ENCODE results near the gene LCMT1. TPM values are rescaled to one million over a fixed set of nuclear protein-coding genes. Genes with fewer than 3 reads are reported as not detected.

Gene LCMT1
- total and polyA plus RNA-seq, 2 experiments from 2014 or later: 45.8 to 79.5 TPM

GRCh38 chr16:25108054-25108453 is 3.5 kb upstream of the LCMT1 start:
- DNase-seq (ENCODE audit: low read depth in 1 of 2, low spot score in 1 of 2): no peak

GRCh38 chr16:25109643-25110042 is 1.9 kb upstream of the LCMT1 start:
- TF ChIP-seq CTCF (IDR thresholded peaks at IDR 0.05; ENCODE audit: low read depth, low read length): no peak
- peak in 1 of 2 donors; percentile 91 for DNase-seq (ENCODE audit: low read depth in 1 of 2, low spot score in 1 of 2)
- no peaks in the 10 kb centered on the region for H3K36me3 ChIP-seq
- H3K27me3 ChIP-seq: no peaks in the 10 kb centered on the region
- H3K9me3 ChIP-seq (ENCODE audit: low read depth): no peaks in the 10 kb centered on the region
- H3K27ac ChIP-seq: no peak overlapping the region
- no peak overlapping the region for H3K4me3 ChIP-seq
- no peaks in the 10 kb centered on the region for H3K4me1 ChIP-seq (ENCODE audit: low read depth)

More at GRCh38 chr16:25108054-25108453, 3.5 kb upstream of the LCMT1 start:
- Histone ChIP-seq H3K4me3 (no peak overlapping the region), H3K9me3 (ENCODE audit: low read depth) (no peaks in the 10 kb centered on the region), H3K4me1 (ENCODE audit: low read depth) (no peaks in the 10 kb centered on the region), H3K27me3 (peaks cover 7% of the 10 kb centered on the region), H3K36me3 (no peaks in the 10 kb centered on the region), H3K27ac (no peak overlapping the region)
- TF ChIP-seq CTCF (IDR thresholded peaks at IDR 0.05; ENCODE audit: low read depth, low read length): no peak

- H3K4me3 ChIP-seq: peak overlapping the region; percentile 72
- H3K27ac ChIP-seq: no peak overlapping the region
- TF ChIP-seq CTCF (IDR thresholded peaks at IDR 0.05; ENCODE audit: low read depth, low read length): no peak
Observed at GRCh38 chr16:25110387-25110947, 1.1 kb upstream of the LCMT1 start.

GRCh38 chr16:25114121-25114520 is 2.6 kb downstream of the LCMT1 start:
- TF ChIP-seq CTCF (IDR thresholded peaks at IDR 0.05; ENCODE audit: low read depth, low read length): no peak
- Histone ChIP-seq H3K4me1 (ENCODE audit: low read depth) (no peaks in the 10 kb centered on the region), H3K4me3 (no peak overlapping the region), H3K27me3 (no peaks in the 10 kb centered on the region), H3K9me3 (ENCODE audit: low read depth) (no peaks in the 10 kb centered on the region), H3K27ac (no peak overlapping the region), H3K36me3 (no peaks in the 10 kb centered on the region)
- DNase-seq (ENCODE audit: low read depth in 1 of 2, low spot score in 1 of 2): no peak

More at GRCh38 chr16:25110387-25110947, 1.1 kb upstream of the LCMT1 start:
- H3K9me3 ChIP-seq (ENCODE audit: low read depth): no peaks in the 10 kb centered on the region
- H3K4me1 ChIP-seq (ENCODE audit: low read depth): no peaks in the 10 kb centered on the region
- H3K36me3 ChIP-seq: no peaks in the 10 kb centered on the region
- no peak for DNase-seq (ENCODE audit: low read depth in 1 of 2, low spot score in 1 of 2)
- no peaks in the 10 kb centered on the region for H3K27me3 ChIP-seq

GRCh38 chr16:25118851-25119578 is 7.5 kb downstream of the LCMT1 start:
- no peaks in the 10 kb centered on the region for H3K36me3 ChIP-seq
- no peak overlapping the region for H3K4me3 ChIP-seq
- no peaks in the 10 kb centered on the region for H3K9me3 ChIP-seq (ENCODE audit: low read depth)
- TF ChIP-seq CTCF (IDR thresholded peaks at IDR 0.05; ENCODE audit: low read depth, low read length): no peak
- no peaks in the 10 kb centered on the region for H3K27me3 ChIP-seq
- no peaks in the 10 kb centered on the region for H3K4me1 ChIP-seq (ENCODE audit: low read depth)
- no peak overlapping the region for H3K27ac ChIP-seq
- DNase-seq (ENCODE audit: low read depth in 1 of 2, low spot score in 1 of 2): no peak

Data from cardiac muscle cell (in vitro differentiated cells and primary cell).